GM12873 (cell line): ENCODE measurements around the gene CDC27.

ENCODE experiments used
- TF ChIP-seq, protein P1 (sequence below): IDR thresholded peaks from 2 replicates; pipeline ENCODE4 v1.5.1; 2012; ENCODE audit warnings: low read depth, mild to moderate bottlenecking, moderate library complexity, low read length, control low read depth; ENCODE audit not compliant: insufficient read depth; ENCODE audit errors: missing control alignments

Gene CDC27

DNA sequence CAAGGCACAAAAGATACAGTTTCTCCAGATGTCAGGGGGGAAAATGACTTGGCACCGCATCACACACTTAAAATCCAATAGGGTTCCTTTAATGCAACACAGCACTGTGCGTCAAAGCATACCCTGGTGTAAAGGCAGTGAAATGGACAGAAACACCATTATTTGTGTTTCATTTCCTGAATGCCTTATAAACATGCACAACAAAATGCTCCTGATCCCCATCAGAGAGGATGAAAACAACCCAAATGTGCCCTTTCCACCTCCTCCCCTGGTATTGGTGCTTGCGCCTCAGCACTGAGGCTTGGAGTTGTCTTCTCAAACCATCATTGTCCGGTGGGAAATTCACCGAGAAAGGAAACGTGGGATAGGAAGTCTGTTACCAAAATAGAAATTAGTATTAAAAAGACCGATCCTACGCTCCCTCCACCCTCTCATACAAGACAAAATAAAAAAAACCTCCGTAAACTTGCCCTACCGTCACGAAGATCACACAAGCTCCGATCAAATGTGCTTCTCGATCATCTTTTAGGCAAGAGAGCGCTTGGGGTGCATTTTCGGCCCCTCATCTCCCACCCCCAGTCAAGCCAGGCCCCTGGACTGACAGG lies 722 bp downstream of the CDC27 start:
- TF ChIP-seq, protein P1, sequence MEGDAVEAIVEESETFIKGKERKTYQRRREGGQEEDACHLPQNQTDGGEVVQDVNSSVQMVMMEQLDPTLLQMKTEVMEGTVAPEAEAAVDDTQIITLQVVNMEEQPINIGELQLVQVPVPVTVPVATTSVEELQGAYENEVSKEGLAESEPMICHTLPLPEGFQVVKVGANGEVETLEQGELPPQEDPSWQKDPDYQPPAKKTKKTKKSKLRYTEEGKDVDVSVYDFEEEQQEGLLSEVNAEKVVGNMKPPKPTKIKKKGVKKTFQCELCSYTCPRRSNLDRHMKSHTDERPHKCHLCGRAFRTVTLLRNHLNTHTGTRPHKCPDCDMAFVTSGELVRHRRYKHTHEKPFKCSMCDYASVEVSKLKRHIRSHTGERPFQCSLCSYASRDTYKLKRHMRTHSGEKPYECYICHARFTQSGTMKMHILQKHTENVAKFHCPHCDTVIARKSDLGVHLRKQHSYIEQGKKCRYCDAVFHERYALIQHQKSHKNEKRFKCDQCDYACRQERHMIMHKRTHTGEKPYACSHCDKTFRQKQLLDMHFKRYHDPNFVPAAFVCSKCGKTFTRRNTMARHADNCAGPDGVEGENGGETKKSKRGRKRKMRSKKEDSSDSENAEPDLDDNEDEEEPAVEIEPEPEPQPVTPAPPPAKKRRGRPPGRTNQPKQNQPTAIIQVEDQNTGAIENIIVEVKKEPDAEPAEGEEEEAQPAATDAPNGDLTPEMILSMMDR: no peak

DNA sequence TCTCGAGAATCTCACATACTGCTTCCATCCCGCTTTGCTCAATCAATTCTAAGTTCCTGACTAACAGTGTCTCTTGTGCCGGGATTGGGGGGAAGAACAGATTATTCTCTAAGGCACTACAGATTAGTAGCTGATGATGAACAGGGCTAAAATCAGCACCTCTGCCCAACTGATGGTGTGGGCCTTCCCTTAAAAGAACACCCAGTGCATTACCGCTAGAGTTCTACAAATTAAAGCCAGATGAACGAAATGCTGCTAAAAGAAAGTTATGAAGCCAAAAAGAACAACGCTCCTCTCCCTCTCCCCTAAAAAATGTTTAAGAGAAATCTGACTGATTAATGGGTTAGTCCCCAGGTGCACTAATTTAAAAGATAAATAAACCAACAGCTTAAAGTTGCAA lies 4.4 kb downstream of the CDC27 start:
- TF ChIP-seq, protein P1: no peak

DNA sequence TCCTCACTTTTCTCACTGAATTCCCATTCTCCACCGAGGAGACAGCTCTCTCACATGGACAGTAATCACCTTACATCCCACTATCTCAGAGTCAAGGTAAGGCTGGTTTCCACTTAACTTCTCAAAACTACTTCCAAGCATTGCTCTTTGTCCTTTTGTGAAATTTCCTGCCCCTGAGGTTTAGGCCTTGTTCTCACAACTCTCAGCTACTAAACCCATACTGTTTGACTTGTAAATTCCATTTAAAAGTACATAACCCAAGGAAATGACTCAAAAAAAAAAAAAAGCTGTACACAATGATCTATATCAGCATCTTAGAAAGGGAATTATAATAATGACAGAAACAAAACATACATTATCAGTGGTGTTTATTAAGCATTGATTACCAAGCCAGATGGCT lies 8.8 kb downstream of the CDC27 start:
- TF ChIP-seq, protein P1: no peak

DNA sequence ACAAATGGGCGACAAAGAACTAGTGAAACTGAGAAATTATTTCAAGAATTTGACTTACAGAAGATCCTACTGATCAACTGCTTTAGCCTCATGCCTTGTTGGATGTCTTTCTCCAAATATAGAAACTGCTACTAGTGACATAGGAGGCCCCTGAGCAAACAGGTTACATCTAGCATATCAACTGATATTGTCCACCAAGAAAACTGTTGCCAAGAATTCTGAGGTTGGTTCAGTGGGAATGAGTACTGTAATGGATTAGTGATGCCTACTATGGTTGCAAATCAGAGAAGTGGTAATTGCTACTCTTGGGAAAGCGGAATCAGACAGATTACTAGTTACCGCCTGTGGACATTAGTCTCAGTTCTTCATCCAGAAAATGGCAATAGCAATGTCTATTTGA lies 10.0 kb downstream of the CDC27 start:
- TF ChIP-seq, protein P1: no peak

DNA sequence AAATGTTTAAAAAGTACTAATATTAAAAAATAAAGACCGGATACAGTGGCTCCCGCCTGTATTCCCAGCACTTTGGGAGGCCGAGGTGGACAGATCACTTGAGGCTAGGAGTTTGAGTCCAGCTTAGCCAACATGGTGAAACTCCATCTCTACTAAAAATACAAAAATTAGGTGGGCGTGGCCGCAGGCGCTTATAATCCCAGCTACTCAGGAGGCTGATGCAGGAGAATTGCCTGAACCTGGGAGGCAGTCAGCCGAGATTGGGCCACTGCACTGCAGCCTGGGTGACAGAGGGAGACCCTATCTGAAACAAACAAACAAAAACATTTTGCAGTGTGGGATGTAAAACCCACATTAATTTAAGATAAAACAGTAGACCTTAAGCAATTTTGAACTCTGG lies 11.8 kb downstream of the CDC27 start:
- TF ChIP-seq, protein P1: no peak

DNA sequence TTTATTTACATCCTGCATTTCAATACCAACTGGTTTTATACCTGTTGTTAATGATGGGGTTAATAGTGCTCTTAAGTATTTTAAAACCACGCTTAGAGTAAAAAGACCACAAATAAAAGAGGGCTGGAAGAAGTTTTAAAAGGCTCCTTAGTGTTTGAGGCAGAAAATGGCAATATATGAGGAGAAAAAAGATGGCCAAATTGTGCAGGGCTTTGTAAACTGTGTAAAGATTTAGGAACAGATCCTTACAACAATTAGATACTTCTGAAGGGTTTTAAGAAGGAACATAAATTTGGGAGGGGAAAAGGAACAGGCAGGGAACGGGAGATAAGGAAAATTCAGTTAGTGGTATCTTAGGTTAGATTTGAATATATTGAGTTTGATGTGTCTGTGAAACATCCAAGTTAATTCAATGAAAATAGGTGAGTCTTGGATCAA lies 12.7 kb downstream of the CDC27 start:
- TF ChIP-seq, protein P1: no peak

DNA sequence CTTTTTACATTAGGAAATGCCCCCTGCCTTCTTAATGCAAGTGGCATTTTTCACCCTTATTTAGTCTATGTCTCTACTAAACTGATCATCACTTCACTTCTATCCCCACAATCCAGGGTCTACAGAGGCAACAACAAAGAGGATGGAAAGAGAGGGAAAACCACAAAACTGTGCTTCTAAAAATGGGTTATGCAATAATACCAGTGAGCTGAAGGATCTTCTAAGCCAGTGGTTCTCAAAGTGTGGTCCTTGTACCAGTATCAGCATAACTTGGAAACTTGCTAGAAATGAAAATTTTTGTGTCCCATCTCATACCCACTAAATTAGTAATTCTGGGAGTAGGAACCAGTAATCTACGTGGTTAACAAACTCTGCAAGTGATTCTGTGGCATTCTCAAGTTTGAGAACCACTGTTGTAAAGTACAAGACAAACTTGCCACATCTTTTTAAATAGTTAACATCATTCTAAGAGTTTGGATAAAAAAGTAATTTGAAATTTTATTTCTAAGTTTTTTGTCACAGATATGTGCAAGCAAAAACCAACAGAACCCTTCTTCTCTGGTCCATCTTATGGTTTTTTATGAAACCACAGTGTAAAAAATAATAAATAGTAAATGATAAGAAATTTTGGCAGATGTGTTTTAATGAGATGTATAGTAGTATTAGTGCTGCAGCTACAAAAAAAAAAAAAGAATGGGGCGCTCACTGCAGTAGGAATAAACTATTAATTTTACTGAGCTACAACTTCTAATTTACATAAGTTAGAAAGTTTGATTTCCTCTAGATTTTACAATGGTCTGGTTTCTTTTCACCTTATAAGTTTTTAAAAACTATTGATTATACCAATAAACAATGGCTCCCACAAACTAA lies 16.2 kb downstream of the CDC27 start:
- TF ChIP-seq, protein P1: no peak
